Gastrocnemius medialis (tissue), 4 donors: Measurements from ENCODE around the gene ATF2. TPM values are rescaled to one million over a fixed set of nuclear protein-coding genes. Genes with fewer than 3 reads are reported as not detected.
"Not testable (repeated sequence)": the region's sequence is repeated elsewhere in the genome, so short reads cannot be mapped to it uniquely, and the experiment has no call there.

Experiments used
- ATAC-seq, 2 donors: fragments of 150-250 bp; one replicate each; pipeline ENCODE4 v1.9.1; 2016
- DNase-seq, 2 donors: peaks; one replicate each; pipeline ENCODE4 v3.0.0-alpha.2; 2019
- H3K27ac ChIP-seq, 4 donors: fragments of 200-600 bp; sonication (generic); 1 replicate in 1 of 4; 2 replicates in 3 of 4; pipeline ENCODE4 v1.5.1; 2016 to 2018; ENCODE audit warnings: mild to moderate bottlenecking in 2 of 4, moderate library complexity in 1 of 4
- H3K27me3 ChIP-seq, 3 donors: fragments of 200-600 bp; sonication (generic) in 2 of 3; 1 replicate in 1 of 3; 2 replicates in 2 of 3; pipeline versions ENCODE4 v1.5.1 to v1.6.0; 2016 to 2019; ENCODE audit warnings: mild to moderate bottlenecking in 1 of 3, moderate library complexity in 1 of 3
- H3K36me3 ChIP-seq, 2 donors: fragments of 200-600 bp; sonication (generic) in 1 of 2; one replicate each; pipeline ENCODE4 v1.5.1; 2017 to 2018
- H3K4me1 ChIP-seq, 2 donors: fragments of 200-600 bp; sonication (generic) in 1 of 2; one replicate each; pipeline ENCODE4 v1.5.1; 2016 to 2017; ENCODE audit warnings: mild to moderate bottlenecking in 2 of 2
- H3K4me3 ChIP-seq, 4 donors: fragments of 200-600 bp; sonication (generic) in 3 of 4; 1 replicate in 1 of 4; 2 replicates in 3 of 4; pipeline ENCODE4 v1.5.1; 2016 to 2019; ENCODE audit warnings: mild to moderate bottlenecking in 2 of 4
- H3K9me3 ChIP-seq, 3 donors: fragments of 200-600 bp; sonication (generic) in 2 of 3; 1 replicate in 1 of 3; 2 replicates in 2 of 3; pipeline ENCODE4 v1.5.1; 2016 to 2019
- POLR2A ChIP-seq, 2 donors: fragments of 450-650 bp; IDR thresholded peaks; one replicate each; pipeline ENCODE4 v1.6.1; 2017; ENCODE audit warnings: antibody characterized with exemption in 2 of 2, mild to moderate bottlenecking in 2 of 2, moderate library complexity in 2 of 2
- in situ Hi-C, 4 donors: fragments of 200-750 bp; cut with MboI; loops; one replicate each; pipeline versions ENCODE4 v1.15.0 to v1.8.0; 2017; ENCODE audit warnings: low sequenced_read_pairs in 4 of 4
- intact Hi-C: fragments of 100-400 bp; cut with DNase I; formaldehyde crosslinking; loops from one replicate; pipeline ENCODE4 v1.15.1; 2023; ENCODE audit warnings: low total_unique reads
- total RNA-seq, 4 donors: library from RNA; depleted of rRNA; stranded (reverse); fragments of >200 nt; gene quantifications; one replicate each; pipeline versions ENCODE4 v1.1.0 to v1.2.3, GENCODE V29; 2016
- TF ChIP-seq, protein P1 (sequence below), 5 experiments: fragments of 450-650 bp in 3 of 5; fragments of 200-600 bp in 2 of 5; sonication (generic) in 2 of 5; IDR thresholded peaks in 4 of 5; conservative IDR thresholded peaks in 1 of 5; 1 replicate in 4 of 5; 2 replicates in 1 of 5; pipeline ENCODE4 v1.5.1; 2016 to 2019; ENCODE audit warnings: antibody characterized with exemption in 5 of 5, mild to moderate bottlenecking in 3 of 5, moderate library complexity in 3 of 5

Gene ATF2
- total RNA-seq, 4 donors from 2014 or later = 19.5 to 28.1 (median 20.9) TPM

DNA sequence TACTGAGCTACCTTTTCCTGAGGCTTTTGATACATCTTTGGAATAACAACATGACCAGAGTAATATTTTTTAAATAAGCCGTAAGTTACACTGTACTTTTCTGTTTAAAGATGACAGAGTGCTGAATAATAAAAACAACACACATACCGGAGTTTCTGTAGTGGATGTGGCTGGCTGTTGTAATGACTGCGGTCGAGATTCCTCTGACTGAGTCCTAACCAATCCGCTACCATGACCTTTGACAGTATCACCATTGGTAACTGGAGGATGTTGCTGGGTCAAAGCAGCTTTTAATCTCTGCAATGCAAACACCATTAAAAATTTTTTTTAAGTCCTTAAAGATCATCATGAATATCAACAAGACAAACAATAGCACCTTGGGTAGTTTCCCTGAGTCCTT, 70.7 kb downstream of the ATF2 start:
- intact Hi-C loops (no loop called here), in situ Hi-C loops (no loop called here)
- Histone ChIP-seq H3K4me1 (peaks cover 0 to 4% of the 10 kb centered on the region in 2 donors), H3K9me3 (no peaks in the 10 kb centered on the region), H3K4me3 (no peak overlapping the region), H3K36me3 (peaks cover 4 to 38% of the 10 kb centered on the region in 2 donors), H3K27ac (no peak overlapping the region), H3K27me3 (no peaks in the 10 kb centered on the region)
- DNase-seq = no peak
- TF ChIP-seq, protein P1, sequence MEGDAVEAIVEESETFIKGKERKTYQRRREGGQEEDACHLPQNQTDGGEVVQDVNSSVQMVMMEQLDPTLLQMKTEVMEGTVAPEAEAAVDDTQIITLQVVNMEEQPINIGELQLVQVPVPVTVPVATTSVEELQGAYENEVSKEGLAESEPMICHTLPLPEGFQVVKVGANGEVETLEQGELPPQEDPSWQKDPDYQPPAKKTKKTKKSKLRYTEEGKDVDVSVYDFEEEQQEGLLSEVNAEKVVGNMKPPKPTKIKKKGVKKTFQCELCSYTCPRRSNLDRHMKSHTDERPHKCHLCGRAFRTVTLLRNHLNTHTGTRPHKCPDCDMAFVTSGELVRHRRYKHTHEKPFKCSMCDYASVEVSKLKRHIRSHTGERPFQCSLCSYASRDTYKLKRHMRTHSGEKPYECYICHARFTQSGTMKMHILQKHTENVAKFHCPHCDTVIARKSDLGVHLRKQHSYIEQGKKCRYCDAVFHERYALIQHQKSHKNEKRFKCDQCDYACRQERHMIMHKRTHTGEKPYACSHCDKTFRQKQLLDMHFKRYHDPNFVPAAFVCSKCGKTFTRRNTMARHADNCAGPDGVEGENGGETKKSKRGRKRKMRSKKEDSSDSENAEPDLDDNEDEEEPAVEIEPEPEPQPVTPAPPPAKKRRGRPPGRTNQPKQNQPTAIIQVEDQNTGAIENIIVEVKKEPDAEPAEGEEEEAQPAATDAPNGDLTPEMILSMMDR (IDR thresholded peaks at IDR 0.05 in 4 of 5, conservative IDR thresholded peaks at IDR 0.05 in 1 of 5) = no peak
- TF ChIP-seq POLR2A (IDR thresholded peaks at IDR 0.05) = no peak
- no peak for ATAC-seq

DNA sequence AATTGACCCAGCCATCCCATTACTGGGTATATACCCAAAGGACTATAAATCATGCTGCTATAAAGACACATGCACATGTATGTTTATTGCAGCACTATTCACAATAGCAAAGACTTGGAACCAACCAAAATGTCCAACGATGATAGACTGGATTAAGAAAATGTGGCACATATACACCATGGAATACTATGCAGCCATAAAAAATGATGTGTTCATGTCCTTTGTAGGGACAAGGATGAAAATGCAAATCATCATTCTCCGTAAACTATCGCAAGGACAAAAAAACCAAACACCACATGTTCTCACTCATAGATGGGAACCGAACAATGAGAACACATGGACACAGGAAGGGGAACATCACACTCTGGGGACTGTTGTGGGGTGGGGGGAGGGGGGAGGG, 83.9 kb downstream of the ATF2 start:
- intact Hi-C loops, H3K4me3 ChIP-seq, in situ Hi-C loops: not testable (repeated sequence)

DNA sequence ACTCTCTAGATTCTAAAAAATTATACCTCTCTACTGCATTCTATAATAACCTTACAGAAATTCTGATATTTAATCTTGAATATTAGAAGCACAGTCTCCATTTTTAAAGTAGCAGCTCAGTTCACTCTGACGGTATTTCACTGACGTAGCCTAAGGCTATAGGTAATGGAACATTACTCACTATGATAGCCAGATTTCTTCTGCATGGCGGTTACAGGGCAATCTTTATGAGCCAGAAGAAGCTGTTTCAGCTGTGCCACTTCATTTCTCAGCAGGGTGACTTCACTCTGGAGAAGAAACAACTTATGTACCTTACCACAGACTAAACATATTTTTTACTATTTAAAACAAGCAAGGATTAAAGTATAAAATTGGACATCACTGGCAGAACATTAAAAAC, 87.5 kb downstream of the ATF2 start:
- Histone ChIP-seq H3K27me3 (no peaks in the 10 kb centered on the region), H3K4me1 (peaks cover 0 to 3% of the 10 kb centered on the region in 2 donors), H3K4me3 (no peak overlapping the region), H3K9me3 (no peaks in the 10 kb centered on the region), H3K36me3 (peaks cover 0 to 11% of the 10 kb centered on the region in 2 donors), H3K27ac (no peak overlapping the region)
- ATAC-seq = no peak
- in situ Hi-C loops = no loop called here
- no peak for TF ChIP-seq POLR2A (IDR thresholded peaks at IDR 0.05)
- TF ChIP-seq, protein P1 (IDR thresholded peaks at IDR 0.05 in 4 of 5, conservative IDR thresholded peaks at IDR 0.05 in 1 of 5) = no peak
- intact Hi-C loops = no loop called here
- no peak for DNase-seq

More for the DNA sequence above, 83.9 kb downstream of the ATF2 start:
- ATAC-seq, H3K9me3 ChIP-seq, H3K27ac ChIP-seq, H3K4me1 ChIP-seq, H3K27me3 ChIP-seq, DNase-seq: not testable (repeated sequence)
- H3K36me3 ChIP-seq = peaks cover 0 to 11% of the 10 kb centered on the region in 2 donors

DNA sequence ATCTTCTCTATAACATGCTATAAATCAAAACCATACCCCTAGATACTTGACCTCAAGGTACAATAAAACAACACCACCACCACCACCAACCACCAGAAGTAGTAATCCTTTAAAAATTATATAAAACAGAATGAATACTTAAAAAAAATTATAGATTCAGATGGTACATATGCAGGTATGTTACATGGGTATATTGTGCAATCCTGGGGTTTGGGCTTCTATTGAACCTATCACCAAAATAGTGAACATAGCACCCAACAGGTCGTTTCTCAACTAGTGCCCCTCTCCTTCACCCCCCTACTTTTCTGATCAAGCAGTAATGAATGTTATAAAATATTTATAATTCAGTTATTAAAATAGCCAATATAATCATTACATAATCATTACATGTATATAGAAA, 91.7 kb downstream of the ATF2 start:
- Histone ChIP-seq H3K9me3 (no peaks in the 10 kb centered on the region), H3K36me3 (peaks cover 0 to 30% of the 10 kb centered on the region in 2 donors), H3K4me3 (no peak overlapping the region), H3K27ac (no peak overlapping the region), H3K27me3 (no peaks in the 10 kb centered on the region), H3K4me1 (peaks cover 0 to 3% of the 10 kb centered on the region in 2 donors)
- intact Hi-C loops = no loop called here
- in situ Hi-C loops = no loop called here
- no peak for TF ChIP-seq POLR2A (IDR thresholded peaks at IDR 0.05)
- TF ChIP-seq, protein P1 (IDR thresholded peaks at IDR 0.05 in 4 of 5, conservative IDR thresholded peaks at IDR 0.05 in 1 of 5) = no peak
- ATAC-seq (no peak), DNase-seq (no peak)

DNA sequence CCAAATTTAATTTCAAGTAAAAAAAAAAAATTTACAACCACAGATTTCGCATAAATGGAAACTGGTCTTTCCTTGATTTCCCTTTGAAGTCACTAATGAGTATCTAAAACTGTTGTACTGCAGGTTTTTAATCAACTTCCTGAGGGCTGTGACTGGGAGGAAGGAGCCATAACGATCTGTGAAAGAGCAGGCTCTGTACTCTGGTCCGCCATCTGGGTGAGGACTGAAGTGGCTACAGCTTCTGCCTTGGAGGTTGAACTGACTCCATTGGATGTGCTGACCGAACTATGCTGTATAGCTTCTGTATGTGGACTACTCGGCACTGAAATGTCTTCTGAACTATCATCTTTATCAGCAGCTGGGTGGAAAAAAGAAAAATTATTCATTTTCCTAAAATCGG, 93.5 kb downstream of the ATF2 start:
- intact Hi-C loops = no loop called here
- Histone ChIP-seq H3K27me3 (no peaks in the 10 kb centered on the region), H3K4me1 (no peaks in the 10 kb centered on the region), H3K27ac (no peak overlapping the region), H3K9me3 (no peaks in the 10 kb centered on the region), H3K36me3 (peaks cover 0 to 23% of the 10 kb centered on the region in 2 donors), H3K4me3 (no peak overlapping the region)
- in situ Hi-C loops = no loop called here
- ATAC-seq (no peak), DNase-seq (no peak)
- no peak for TF ChIP-seq POLR2A (IDR thresholded peaks at IDR 0.05)
- TF ChIP-seq, protein P1 (IDR thresholded peaks at IDR 0.05 in 4 of 5, conservative IDR thresholded peaks at IDR 0.05 in 1 of 5) = no peak
